Activated gamma-delta T cell treated with anti-CD3 and anti-CD28 coated beads, Interleukin-2, amount 50 U/mL, for 16 hours (primary cell): ENCODE measurements around the gene SMAD6.
"Not testable (repeated sequence)": the region's sequence is repeated elsewhere in the genome, so short reads cannot be mapped to it uniquely, and the experiment has no call there.

Source experiments
- DNase-seq: peaks from one replicate; pipeline ENCODE4 v3.0.0-alpha.2; 2020; ENCODE audit warnings: low read depth

Gene SMAD6

DNA sequence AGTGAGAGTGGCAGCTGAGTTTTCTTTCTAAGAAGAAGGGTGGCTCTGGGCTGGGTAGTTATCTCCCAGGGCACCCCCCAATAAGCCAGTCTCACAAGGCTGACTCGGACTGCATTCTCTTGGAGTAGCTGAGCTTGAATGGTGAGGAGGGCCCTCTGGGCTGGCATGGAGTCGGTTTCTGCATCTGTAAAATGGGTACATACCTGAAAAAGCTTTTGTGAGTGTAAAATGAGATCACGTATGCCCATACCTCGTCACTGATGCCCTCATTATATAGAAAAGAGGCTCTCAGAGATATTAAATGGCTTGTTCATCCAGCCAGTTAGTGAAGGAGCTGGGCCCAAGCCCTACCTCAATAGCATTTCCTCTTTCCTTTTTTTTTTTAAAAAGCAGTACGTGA, 41.2 kb downstream of the SMAD6 start:
- DNase-seq: no peak

DNA sequence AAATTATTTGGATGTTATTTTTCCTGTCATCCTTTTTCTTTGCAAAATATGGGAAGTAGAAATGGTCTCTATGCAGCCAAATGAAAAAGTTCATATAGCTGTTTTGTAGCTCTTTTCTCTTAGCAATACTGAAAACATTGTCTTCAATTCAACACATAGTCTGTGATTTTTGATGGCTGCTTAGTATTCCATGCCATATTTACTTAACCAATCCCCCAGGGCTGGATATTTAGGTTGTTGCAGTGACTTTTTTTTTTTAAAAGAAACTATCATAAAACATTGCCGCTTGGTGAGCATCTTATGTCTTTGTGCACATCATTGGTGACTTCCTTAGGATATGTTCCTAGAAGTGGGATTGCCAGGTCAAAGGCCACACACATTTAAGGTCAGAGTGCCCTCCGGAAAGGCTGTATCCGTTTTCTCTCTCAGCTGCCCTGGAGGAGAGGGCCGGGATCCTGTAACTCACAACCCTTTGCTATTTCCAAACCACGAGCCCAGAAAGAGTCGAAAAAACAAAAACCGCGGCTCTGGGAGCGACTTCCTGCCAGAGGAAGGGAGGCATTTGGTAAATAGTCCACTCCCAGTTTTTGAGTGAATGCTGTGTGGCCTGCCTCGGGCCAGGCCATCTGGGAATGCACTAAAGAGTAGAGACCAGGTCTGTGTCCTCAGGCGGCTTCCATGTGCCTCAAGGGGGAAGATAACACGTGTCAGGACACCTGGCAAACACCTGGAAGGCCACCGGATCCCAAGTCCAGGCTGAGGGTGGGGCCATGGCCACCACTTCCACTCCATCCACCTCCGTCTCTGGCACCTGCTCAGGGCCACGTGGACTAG, 41.9 kb downstream of the SMAD6 start:
- no peak for DNase-seq

DNA sequence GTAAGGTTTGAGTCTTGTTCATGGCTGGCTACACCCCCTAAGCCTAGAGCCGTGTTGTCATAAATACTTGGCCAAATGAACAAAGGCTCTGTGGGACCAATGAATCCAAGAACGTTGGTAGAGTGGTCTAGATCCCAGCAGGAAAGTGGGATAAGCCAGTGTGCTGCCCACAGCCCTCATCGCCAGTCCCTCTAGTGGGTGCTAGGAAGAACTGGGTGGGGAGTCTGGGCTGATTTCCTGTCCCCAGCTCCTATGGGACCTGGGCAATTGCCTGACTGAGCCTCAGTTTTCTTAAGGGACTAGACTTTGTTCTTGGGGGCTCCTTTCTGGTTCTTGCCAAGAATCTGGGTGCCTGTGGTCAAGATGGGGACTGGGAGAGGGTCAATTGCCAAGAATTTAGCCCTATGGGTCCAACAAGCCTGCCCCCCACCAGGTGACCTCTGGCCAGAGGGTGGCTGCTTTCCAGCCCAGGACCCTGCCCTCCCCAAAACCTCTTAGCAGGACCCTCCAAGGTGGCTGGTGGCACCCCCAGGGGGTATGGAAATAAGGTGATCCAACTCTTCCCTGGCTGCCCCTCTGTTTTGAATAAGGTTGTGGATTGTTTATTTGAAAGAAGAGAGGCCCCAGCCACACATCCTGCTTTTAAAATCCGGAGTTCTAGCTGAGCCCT, 42.7 kb downstream of the SMAD6 start:
- no peak for DNase-seq

DNA sequence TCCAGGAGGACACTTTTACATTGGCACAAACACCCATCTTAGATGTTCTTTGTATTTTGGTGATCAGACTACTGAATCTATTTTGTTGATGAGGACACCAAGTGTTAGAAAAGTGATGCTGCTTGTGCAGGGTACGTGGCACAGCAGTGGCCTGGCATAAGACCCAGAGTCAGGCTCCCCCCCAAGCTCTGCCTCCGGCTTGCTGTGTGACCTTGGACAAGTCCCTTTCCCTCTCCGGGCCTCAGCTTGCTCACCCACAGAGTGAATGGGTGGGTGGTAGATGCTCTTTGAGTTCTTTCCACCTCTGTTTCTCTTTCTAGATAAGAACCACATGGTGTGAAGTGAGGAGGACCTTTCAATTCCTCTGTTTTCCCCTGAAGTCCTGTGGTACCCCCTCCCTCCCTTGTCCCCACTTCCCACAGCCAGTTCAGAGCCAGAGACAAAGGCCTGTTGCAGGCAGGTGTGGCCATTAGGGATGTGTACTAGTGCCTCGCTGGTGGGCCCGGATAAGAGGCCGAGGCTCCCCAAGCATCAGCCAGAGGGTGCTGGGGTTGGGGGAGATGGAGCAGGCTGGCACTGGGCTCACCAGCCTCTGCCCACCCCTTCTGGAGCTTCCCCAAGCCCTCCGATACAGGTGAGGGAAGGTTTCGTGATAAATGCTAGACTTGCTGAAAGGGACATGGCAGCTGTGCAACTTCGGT, 43.6 kb downstream of the SMAD6 start:
- no peak for DNase-seq

DNA sequence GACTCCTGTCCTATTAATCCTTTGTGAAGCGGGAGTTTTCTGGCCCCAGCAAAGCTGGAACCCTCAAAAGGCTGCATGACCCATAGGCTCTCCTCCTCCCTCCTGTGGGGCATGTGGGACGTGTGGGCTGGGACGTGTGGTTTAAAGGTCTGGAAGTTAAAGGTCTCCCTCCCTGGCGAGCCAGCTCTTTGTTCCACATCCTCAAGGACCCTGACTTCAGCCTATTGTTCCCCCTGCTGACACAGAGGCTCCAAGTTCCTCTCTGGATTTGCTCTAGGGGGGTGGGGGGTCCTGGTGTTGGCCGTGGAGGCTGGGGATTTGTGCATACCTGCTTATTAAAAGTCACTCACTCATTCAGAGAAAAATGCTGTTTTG, 44.2 kb downstream of the SMAD6 start:
- no peak for DNase-seq

DNA sequence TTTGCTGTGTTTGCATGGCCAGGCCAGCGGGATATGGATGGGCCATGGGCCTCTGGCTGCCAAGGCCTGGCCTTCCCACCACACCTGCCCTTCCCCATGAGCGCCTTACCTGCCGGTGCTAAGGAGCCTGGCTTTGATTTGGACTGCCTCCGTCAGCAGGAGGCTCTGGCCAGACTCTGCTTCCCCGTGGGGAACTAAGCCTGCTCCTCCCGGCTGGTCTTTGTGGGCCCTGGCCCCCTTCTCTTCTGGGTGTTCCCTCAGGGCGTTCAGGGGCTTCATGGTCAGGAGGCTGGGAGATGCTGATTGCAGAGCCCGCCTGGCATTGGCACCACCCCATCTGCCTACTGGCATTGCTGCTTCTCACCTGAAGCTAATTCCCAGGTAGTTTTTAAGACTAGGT, 45.2 kb downstream of the SMAD6 start:
- no peak for DNase-seq

DNA sequence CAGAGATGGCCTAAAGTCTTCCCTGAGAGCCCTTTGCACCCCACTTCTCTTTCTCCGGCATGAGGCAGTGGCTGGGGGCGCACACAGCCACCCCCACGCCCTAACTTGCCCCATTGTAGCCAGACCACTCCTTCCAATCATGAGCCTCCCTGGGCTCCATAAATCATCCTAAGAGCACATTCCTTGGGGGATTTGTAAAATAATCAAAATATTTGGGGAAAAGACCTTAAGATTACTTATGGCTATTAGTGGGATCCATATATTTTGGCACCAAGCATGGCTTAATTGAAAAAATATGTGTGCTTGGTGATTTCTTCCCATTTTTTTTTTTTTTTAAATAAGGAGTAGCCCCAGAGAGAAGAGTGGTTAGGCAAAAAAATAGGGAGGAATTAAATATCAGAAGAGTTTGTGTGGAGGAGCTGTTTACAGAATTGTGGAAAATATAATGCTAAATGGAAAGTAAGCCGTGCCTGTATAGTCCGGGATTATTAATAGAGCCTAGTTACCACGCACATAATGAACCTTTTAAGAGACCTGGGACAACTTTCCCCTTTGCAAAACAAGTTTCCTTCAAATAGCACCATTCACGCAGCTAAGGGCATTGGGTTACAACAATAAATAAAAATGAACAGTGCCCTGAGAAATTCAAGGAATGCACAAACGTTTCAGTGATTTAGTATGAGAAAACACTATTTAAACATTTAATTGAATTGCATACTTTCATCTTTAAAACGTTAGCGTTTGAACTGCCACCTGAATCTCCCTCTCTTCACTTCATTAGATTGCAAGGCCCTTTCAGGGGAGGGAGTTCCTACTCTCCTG, 46.1 kb downstream of the SMAD6 start:
- no peak for DNase-seq

DNA sequence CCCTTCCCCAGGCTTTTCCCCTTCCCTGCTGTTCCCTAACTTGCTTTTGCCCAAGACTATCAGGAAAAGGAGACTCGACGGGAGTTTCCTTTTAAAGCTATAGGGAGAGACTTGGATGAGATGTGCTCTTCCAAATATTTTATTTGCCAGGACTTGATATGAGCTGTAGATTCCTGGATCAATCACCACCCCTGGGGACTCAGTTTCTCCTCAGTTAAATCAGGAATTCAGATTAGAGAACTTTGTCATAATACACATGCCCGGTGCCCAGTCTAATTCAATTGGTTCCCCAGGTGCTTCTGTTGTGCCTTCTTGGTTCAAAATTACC, 46.6 kb downstream of the SMAD6 start:
- DNase-seq: no peak

DNA sequence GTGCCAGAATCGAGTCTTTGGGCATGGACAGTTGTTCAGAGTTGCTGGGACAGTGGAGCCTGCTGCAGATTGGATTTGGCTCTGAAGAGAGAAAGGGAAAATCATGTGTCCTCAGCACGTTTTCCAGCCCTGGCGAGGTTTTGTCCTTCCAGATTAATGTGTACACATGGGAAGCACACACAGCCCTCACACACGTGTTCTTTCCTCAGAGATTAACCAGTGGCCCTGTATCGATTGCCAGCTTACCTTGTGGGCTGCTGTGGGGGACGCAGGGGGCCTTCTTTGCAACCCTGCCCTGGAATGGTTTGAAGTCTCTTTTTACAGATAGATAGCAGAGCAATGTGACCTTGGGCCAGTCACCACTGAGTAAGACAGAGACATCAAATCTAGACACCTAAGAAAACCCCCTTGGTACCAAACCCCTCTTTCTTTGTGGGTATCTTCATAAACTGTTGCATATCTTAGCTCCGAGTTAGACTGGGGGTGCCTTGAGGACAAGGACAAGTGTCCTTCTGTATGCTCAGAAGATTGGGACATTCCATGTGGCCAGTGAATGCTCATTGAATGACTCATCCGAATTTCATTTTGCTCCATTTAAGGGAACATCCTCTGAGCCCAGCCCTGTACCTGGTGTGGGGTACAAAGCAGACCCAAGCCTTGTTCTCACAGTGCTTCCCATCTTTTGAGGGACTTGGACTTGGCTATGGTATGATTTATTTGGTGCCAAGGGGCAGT, 48.0 kb downstream of the SMAD6 start:
- DNase-seq: no peak

DNA sequence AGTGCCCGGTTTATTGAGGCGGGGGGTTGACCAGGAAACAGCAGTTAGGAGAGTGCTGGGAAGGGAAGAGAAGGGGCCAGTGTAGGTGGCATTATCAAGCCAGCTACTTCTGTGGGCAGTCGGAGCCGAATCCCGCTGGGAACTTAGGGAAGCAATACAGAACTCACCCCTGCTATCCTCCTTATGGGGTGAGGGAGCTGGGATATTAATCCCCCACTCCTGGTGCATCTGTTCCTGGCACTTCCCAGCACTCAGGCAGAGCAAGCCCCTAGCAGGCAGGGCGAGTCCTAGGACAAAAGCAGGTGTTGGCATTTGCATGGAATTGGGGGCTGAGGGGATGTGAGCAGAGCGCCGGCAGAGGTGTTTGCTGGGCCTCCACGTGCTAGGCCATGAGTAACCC, 48.6 kb downstream of the SMAD6 start:
- DNase-seq: no peak

DNA sequence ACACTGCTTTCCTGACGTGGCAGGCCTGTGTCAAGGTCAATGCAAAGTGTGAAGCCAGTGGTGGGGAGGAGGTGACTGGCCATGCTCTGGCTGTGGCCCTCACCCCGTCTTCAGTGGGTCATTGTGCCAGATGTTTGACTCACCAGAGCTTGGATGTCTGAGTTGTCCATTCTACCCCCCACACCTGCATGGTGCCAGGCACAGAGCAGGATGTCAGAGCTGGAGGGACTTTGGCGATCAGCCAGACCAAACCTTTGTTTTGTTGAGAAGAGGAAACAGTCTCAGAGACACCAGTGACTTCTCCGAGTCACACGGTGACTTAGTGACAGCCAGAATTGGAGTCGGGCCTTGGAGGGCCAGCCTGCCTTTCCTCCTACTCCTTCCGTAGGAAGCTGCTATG, 49.5 kb downstream of the SMAD6 start:
- no peak for DNase-seq

DNA sequence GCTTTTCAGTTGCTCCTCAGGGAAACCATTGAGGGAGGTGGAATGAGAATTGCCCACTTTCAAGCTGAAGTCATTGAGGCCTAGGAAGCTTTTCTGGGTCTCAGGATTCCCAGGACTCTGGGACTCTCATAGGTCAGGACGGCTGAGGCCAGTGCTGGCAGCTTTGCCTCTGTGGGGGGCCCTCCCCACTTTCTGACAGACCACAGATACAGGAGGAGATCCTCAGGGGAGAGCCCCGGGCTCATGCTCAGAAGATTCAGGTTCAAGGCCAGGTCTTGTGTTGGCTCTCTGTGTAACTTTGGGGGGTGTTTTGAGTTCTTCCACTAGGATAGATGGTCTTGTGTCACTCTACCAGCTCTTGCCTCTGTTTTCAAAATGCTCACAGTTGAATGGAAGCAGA, 50.0 kb downstream of the SMAD6 start:
- DNase-seq: no peak

DNA sequence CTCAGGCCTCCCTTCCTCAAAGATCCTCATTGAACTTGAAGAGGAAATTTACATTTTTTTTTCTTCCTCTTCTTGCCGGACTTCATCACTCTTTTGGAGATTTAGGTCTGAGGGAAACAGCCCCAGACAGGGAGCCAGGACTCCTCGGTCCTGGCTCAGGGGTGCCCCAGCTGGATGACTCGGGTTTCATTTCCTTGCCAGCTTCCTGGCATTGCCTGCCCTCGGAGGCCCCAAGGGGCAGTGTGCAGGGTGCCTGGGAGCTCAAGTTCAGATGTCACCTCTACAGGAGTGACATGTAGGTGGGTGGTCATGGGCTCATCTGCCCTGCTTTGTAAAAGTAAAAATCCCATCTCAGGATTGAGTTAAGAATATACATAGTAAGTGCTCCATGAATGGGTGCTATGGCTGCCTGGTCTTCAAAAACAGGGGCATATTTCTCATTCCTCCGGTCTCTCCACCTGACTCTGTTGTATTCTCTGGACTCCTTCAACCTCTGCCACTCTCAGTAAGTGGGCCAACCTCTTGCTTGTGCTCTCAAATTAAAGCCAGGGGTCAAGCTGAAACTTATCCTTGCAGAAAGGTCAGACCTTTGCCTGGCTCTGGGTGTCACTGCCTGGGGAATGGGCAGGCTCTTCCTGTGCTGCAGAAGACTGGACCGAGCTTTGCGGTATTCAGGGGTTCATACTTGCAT, 51.8 kb downstream of the SMAD6 start:
- DNase-seq: no peak

DNA sequence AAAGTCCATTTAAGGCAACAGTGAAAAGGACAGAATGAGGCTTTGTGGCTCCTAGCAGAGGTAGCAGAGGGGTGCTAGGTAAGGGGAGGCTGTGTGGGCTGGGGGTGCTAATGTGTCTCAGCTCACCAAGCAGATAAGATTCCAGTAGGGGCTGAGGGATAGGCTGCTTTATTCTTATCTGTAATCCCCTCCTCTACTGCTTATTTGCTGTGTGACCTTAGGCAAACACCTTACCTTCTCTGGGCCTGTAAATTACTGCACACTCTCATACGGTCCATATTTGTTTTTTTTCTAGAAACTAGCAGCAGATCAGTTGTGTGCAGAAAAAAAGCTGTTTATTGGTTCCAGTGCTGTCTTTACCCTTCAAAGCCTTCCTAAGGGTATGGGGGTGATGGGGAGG, 52.8 kb downstream of the SMAD6 start:
- DNase-seq: no peak

DNA sequence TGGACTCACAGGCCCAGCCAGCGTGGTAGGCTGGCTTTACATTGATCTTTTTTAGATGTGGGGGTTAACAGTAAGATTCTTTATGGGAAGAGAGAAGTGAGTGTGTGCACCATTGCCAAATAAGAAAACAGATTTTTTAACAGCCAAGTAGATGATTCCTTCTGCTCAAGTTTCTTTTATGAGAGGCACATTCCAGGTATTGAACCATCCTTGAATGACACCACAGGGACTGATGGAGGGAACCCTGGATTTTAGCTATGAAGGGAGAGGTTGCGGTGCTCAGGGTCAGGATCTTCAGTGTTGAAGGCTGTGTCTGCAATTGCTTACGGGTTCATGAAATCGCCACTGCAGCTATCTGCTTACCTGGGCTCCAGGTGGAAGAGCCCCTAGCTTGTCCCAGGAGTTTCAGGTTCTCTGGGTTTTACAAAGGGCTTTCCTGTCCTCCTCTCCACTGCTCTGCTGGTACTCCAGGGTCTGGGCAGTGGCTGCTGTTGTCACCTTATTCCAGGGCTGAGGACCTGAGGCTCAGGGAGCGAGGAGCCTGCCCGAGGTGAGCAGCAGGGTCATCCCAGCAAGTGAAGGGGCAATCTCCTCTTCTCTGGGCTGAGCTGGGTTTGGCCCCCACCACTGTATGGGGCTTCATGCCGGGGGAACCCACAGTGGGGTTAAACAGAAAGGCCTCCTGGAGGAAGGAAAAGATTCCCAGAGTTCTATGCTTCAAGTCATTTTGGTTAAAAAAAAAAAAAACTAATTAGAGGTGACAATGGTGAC, 53.4 kb downstream of the SMAD6 start:
- DNase-seq: no peak

DNA sequence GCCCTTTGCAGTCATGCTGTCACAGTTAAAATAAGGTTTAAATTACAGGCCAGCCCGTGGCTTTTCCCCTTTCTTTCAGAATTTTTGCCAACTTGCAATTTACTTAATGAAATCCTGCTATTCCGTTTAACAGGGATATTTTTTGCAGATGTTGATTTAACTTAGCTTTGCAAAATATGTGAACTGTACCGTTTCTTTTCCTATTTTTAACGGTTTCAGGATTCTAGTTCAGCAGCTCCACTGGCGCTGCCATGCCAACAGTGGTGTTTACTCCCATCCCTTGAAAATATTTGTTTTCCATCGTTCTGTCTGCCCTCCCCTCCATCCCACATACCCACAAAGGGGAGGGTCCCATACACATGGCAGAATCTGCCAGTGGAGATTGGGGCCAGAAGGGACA, 54.3 kb downstream of the SMAD6 start:
- no peak for DNase-seq

DNA sequence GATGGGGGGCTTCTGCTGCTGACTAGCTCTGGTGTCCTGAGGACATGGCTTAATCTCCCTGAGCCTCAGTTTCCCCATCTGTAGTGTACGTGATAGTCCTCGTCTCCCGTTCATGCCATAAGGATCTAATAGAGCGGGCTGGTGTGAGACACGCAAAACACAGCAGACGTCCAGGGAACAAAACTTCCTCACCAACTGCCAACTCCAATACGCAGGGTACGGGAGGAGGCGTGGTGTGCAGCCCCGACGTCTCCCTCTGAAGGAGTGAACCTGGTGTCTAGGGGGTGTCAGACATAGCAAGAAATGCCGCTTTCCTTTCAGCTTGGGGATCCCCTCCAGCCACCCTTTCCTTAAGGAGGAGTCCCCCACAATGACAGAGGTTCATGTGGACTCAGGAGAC, 55.0 kb downstream of the SMAD6 start:
- no peak for DNase-seq

DNA sequence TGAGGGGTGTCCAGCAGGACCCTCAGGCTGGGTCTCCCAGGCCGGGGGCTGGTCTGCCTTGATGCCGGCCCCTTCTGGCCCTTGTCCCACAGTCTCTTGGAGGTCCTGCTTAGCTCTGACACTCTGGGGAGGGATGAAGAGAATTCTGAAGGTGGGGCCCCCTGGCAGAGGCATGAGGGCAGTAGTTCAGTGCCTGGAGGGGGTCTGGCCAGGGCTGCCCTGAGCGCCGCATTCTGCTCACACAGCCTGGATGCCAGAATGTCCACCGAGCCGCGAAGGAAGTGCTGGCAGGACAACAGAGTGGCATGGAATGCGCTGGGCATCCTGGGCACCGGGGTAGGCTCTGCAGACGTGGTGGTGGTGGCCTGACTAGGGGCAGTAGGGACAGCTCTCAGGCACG, 55.5 kb downstream of the SMAD6 start:
- DNase-seq: no peak

DNA sequence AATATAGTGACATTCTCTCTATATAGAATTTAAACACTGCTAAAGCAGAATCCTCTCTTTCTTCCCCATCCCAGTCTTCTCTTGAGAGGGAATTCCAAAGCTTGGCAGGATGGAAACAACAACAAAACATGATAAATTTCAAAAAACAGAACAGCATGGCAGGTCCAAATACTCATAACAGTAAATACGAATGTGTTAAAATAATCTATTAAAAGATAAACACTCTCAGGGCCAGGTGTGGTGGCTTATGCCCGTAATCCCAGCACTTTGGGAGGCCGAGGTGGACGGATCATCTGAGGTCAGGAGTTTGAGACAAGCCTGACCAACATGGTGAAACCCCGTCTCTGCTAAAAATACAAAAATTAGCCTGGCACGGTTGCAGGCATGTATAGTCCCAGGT, 56.2 kb downstream of the SMAD6 start:
- DNase-seq: not testable (repeated sequence)

DNA sequence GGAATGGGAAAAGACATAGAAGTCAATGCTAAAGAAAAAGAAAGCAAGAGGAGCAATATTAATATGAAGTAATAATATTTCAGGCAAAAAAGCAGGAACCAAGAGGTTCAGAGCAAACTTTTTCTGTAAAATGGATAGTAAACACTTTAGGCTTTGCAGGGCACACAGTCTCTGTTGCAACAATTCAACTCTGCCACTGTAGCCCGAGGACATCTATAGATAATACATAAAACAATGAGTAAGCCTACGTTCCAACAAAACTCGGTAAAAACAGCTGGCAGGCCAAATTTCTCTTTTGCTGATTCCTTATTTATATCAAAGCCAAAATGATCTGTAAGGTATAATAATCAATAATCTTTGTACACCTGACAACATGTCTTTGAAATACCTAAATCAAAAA, 56.8 kb downstream of the SMAD6 start:
- DNase-seq: no peak
